AG04450 (cell line): ENCODE measurements around the gene KATNAL1. TPM values are rescaled to one million over a fixed set of nuclear protein-coding genes. Genes with fewer than 3 reads are reported as not detected.
"Not testable (repeated sequence)": the region's sequence is repeated elsewhere in the genome, so short reads cannot be mapped to it uniquely, and the experiment has no call there.

Source experiments
- CTCF ChIA-PET: fragments of 300-600, 350-600 bp; formaldehyde crosslinking; extraction: SDS; loops from one replicate; lab custom pipeline; 2022; ENCODE audit warnings: antibody characterized with exemption, inconsistent platforms; lab: Charles Lee
- POLR2A ChIA-PET: fragments of 350-600 bp; formaldehyde crosslinking; extraction: SDS; loops from one replicate; lab custom pipeline; 2021; ENCODE audit warnings: antibody characterized with exemption, inconsistent platforms; lab: Yijun Ruan, JAX
- DNase-seq: peaks from one replicate; pipeline ENCODE4 v3.0.0-alpha.2; 2011; ENCODE audit warnings: low read depth, low spot score
- H3K27ac ChIP-seq: one replicate; pipeline ENCODE4 v1.5.1; 2012; ENCODE audit warnings: low read depth, low read length, control low read depth
- H3K27me3 ChIP-seq: one replicate; pipeline ENCODE4 v1.6.0; 2012; ENCODE audit warnings: low read length; ENCODE audit not compliant: control insufficient read depth, insufficient read depth
- H3K4me3 ChIP-seq: 2 replicates; pipeline ENCODE4 v1.5.1; 2011; ENCODE audit warnings: mild to moderate bottlenecking, low read depth, low read length, control low read depth
- H3K9me3 ChIP-seq: 2 replicates; pipeline ENCODE4 v1.5.1; 2012; ENCODE audit warnings: low read length; ENCODE audit not compliant: control insufficient read depth, insufficient read depth
- CTCF ChIP-seq: IDR thresholded peaks from 2 replicates; pipeline ENCODE4 v1.5.1; 2011; ENCODE audit warnings: low read depth, low read length, control low read depth, inconsistent platforms
- polyA plus RNA-seq: library from polyadenylated mRNA; depleted of rRNA; stranded (reverse); fragments of >200 nt; gene quantifications from 2 replicates; pipeline ENCODE4 v1.2.3, GENCODE V29; 2011

KATNAL1 gene
- polyA plus RNA-seq, 1 experiment: 12.6 TPM

DNA sequence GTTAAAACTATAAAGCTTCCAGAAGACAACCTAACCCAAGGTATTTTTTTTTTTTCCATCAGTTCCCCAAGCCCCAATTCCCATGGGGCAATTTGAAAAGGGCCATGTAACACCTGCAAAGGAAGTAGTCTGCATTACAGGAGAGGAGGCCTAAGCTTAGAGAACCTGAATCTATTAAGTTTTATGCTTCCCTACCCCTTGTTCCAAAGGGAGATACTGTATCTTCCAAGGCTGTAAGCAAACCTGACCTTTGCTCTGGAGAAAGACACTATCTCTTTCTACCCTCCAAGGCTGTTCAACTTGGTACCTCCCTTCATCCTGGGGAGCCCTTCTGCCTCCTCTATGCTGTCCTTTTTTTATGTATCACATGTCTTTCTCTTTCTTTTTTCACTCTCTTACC, 15.0 kb downstream of the KATNAL1 start:
- H3K4me3 ChIP-seq: no peak overlapping the region
- no peaks in the 10 kb centered on the region for H3K9me3 ChIP-seq
- H3K27me3 ChIP-seq: no peaks in the 10 kb centered on the region
- H3K27ac ChIP-seq: no peak overlapping the region
- ChIA-PET POLR2A (no interaction called here), CTCF (interaction anchor here (0.7 kb wide), 1 partner anchor 83 kb away, joined by 3 read pairs; no protein-coding TSS in a partner anchor)
- no peak for TF ChIP-seq CTCF
- DNase-seq: no peak

DNA sequence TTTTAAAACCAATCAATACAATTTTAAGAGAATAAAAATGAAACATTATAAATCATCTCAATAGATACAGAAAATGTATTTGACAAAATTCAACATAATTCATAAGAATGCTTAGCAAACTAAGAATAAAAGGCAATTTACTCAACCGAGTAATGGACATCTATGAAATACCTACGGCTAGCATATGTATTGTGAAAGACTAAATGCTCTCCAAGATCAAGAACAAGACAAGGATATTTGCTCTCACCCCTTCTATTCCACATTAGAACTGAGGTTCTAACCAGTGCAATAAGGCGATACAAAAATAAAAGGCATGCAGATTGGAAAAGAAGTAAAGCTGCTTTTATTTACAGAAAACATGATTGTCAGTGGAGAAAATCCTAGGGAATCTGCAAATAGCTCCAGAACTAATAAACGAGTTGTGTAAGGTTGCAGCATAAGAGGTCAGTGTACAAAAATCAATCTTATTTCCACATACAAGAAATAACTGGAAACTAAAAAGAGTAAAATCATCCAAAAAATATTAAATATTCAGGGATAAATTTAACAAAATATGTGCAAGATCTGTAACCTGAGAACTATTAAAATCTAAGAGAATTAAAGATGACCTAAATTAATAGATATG, 16.4 kb downstream of the KATNAL1 start:
- H3K27ac ChIP-seq: no peak overlapping the region
- H3K27me3 ChIP-seq: no peaks in the 10 kb centered on the region
- POLR2A ChIA-PET: no interaction called here
- H3K4me3 ChIP-seq: no peak overlapping the region
- TF ChIP-seq CTCF: no peak
- no peak for DNase-seq
- CTCF ChIA-PET: no interaction called here
- H3K9me3 ChIP-seq: no peaks in the 10 kb centered on the region

DNA sequence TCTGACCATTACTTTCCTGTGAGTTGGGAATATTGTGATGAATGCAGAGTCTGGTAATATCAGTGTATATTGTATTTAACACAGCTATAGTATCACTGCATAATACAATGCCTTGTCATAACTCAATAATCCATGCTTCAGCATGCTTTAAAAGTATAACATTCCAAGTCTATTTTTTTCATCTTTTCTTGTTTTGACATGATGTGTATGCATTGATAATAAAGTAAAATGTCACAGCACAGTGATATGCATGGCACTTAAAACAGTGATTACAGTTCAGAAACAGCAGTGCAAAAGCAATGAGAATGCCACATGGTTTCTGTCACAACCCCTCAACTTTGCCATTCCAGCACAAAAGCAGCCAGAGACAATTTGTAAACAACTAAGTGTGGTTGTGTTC, 17.8 kb downstream of the KATNAL1 start:
- ChIA-PET CTCF (no interaction called here), POLR2A (no interaction called here)
- no peaks in the 10 kb centered on the region for H3K9me3 ChIP-seq
- H3K4me3 ChIP-seq: no peak overlapping the region
- H3K27me3 ChIP-seq: no peaks in the 10 kb centered on the region
- DNase-seq: no peak
- no peak overlapping the region for H3K27ac ChIP-seq
- TF ChIP-seq CTCF: no peak

- POLR2A ChIA-PET, H3K4me3 ChIP-seq, H3K9me3 ChIP-seq, H3K27ac ChIP-seq, H3K27me3 ChIP-seq, CTCF ChIA-PET, DNase-seq: not testable (repeated sequence)
These were observed 21.3 kb downstream of the KATNAL1 start for GRCh38 chr13:30286059-30286458.

DNA sequence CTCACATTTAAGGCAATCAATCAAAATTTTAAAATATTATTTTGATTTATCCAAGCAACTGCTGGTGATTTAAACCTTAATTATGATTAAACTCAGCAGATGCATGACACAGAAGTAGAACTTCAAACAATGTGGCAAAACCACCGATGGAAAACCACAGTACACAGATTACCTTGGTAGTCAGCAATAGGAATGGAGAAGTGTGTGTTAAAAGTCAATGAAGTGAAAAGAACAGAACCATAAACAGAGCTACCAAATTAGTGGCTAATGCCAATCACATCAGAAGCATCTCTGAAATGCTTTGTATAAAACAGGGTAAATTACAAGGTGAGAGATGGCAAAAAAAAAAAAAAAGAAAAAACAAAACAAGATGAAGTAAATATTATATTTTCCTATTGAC, 31.2 kb downstream of the KATNAL1 start:
- no peak for TF ChIP-seq CTCF
- ChIA-PET CTCF (interaction anchor here (0.9 kb wide), 1 partner anchor 769 kb away, joined by 3 read pairs; no protein-coding TSS in a partner anchor), POLR2A (no interaction called here)
- Histone ChIP-seq H3K27ac (no peak overlapping the region), H3K27me3 (no peaks in the 10 kb centered on the region), H3K4me3 (no peak overlapping the region), H3K9me3 (no peaks in the 10 kb centered on the region)
- DNase-seq: no peak
